T-helper 17 cell (primary cell): ENCODE data around the gene LRCH1. TPM values are rescaled to one million over a fixed set of nuclear protein-coding genes. Genes with fewer than 3 reads are reported as not detected.

ENCODE experiments used
- ATAC-seq: fragments of 150-1000 bp; cut with Tn5 transposase; 2 replicates; pipeline ENCODE4 v1.10.0; 2021; ENCODE audit warnings: mild to moderate bottlenecking, moderate library complexity
- DNase-seq, 3 donors: peaks; one replicate each; pipeline versions ENCODE4 v3.0.0 to v3.0.0-alpha.2; 2020 to 2021
- H3K9me3 ChIP-seq: one replicate; pipeline ENCODE4 v1.7.0; 2013; ENCODE audit warnings: low read length, mild to moderate bottlenecking; ENCODE audit not compliant: control insufficient read depth, poor library complexity, severe bottlenecking
- H3K27ac Mint-ChIP-seq: one replicate; pipeline ENCODE4 v1.8.0; 2022; ENCODE audit warnings: mild to moderate bottlenecking, moderate library complexity, mixed read lengths
- H3K27me3 Mint-ChIP-seq: one replicate; pipeline ENCODE4 v1.8.0; 2022; ENCODE audit warnings: mixed read lengths
- H3K36me3 Mint-ChIP-seq: one replicate; pipeline ENCODE4 v1.8.0; 2022; ENCODE audit warnings: low read depth, mixed read lengths
- H3K4me1 Mint-ChIP-seq: one replicate; pipeline ENCODE4 v1.8.0; 2022; ENCODE audit warnings: mild to moderate bottlenecking, mixed read lengths
- H3K4me3 Mint-ChIP-seq: one replicate; pipeline ENCODE4 v1.8.0; 2022; ENCODE audit warnings: mild to moderate bottlenecking, moderate library complexity, mixed read lengths
- total RNA-seq, 4 donors: library from RNA in 2 of 4; stranded (reverse) in 2 of 4; gene quantifications; one replicate each; pipeline ENCODE4 v1.2.3 and lab custom pipeline; 2022 to 2026

LRCH1 gene
- total RNA-seq, 2 donors from 2014 or later = 18.5 to 19.0 TPM

- peak overlapping the region; percentile 61 for H3K27ac Mint-ChIP-seq
- no peak for ATAC-seq
- H3K36me3 Mint-ChIP-seq = no peaks in the 10 kb centered on the region
- no peaks in the 10 kb centered on the region for H3K9me3 ChIP-seq
- H3K4me3 Mint-ChIP-seq = no peak overlapping the region
- H3K27me3 Mint-ChIP-seq = no peaks in the 10 kb centered on the region
- DNase-seq = no peak
- H3K4me1 Mint-ChIP-seq = peaks cover 39% of the 10 kb centered on the region
These were observed 41.6 kb downstream of the LRCH1 start for GRCh38 chr13:46594374-46595078.

- no peak overlapping the region for H3K4me3 Mint-ChIP-seq
- no peak for ATAC-seq
- peaks cover 35% of the 10 kb centered on the region for H3K4me1 Mint-ChIP-seq
- no peak for DNase-seq
- H3K27ac Mint-ChIP-seq = peak overlapping the region; percentile 2
- H3K9me3 ChIP-seq = no peaks in the 10 kb centered on the region
- H3K36me3 Mint-ChIP-seq = no peaks in the 10 kb centered on the region
- no peaks in the 10 kb centered on the region for H3K27me3 Mint-ChIP-seq
These were observed 42.3 kb downstream of the LRCH1 start for GRCh38 chr13:46595136-46595884.

- no peak for ATAC-seq
- no peak overlapping the region for H3K4me3 Mint-ChIP-seq
- peaks cover 33% of the 10 kb centered on the region for H3K4me1 Mint-ChIP-seq
These were observed 42.9 kb downstream of the LRCH1 start for GRCh38 chr13:46595885-46596275.

GRCh38 chr13:46596466-46596865 lies 43.5 kb downstream of the LRCH1 start:
- no peaks in the 10 kb centered on the region for H3K9me3 ChIP-seq
- no peak for DNase-seq
- Mint-ChIP-seq H3K36me3 (no peaks in the 10 kb centered on the region), H3K27me3 (no peaks in the 10 kb centered on the region), H3K4me1 (peaks cover 35% of the 10 kb centered on the region), H3K27ac (no peak overlapping the region), H3K4me3 (no peak overlapping the region)
- no peak for ATAC-seq

More at GRCh38 chr13:46595885-46596275, 42.9 kb downstream of the LRCH1 start:
- DNase-seq = no peak
- H3K27ac Mint-ChIP-seq = peak overlapping the region; percentile 2
- no peaks in the 10 kb centered on the region for H3K36me3 Mint-ChIP-seq
- H3K27me3 Mint-ChIP-seq = no peaks in the 10 kb centered on the region
- H3K9me3 ChIP-seq = no peaks in the 10 kb centered on the region

GRCh38 chr13:46598140-46598819 lies 45.3 kb downstream of the LRCH1 start:
- Mint-ChIP-seq H3K4me1 (peaks cover 37% of the 10 kb centered on the region), H3K27me3 (no peaks in the 10 kb centered on the region), H3K27ac (no peak overlapping the region), H3K36me3 (no peaks in the 10 kb centered on the region), H3K4me3 (peak overlapping the region; percentile 21)
- ATAC-seq = no peak
- DNase-seq = no peak
- H3K9me3 ChIP-seq = no peaks in the 10 kb centered on the region

GRCh38 chr13:46598820-46599180 lies 45.8 kb downstream of the LRCH1 start:
- Mint-ChIP-seq H3K27me3 (no peaks in the 10 kb centered on the region), H3K4me3 (no peak overlapping the region), H3K27ac (no peak overlapping the region), H3K4me1 (peaks cover 32% of the 10 kb centered on the region), H3K36me3 (no peaks in the 10 kb centered on the region)
- ATAC-seq = no peak
- H3K9me3 ChIP-seq = no peaks in the 10 kb centered on the region
- no peak for DNase-seq

GRCh38 chr13:46600943-46601311 lies 48.0 kb downstream of the LRCH1 start:
- Mint-ChIP-seq H3K36me3 (no peaks in the 10 kb centered on the region), H3K27ac (no peak overlapping the region), H3K4me3 (no peak overlapping the region), H3K27me3 (no peaks in the 10 kb centered on the region), H3K4me1 (peaks cover 37% of the 10 kb centered on the region)
- DNase-seq (no peak), ATAC-seq (no peak)
- no peaks in the 10 kb centered on the region for H3K9me3 ChIP-seq

- no peak overlapping the region for H3K4me3 Mint-ChIP-seq
- no peak overlapping the region for H3K27ac Mint-ChIP-seq
- no peaks in the 10 kb centered on the region for H3K9me3 ChIP-seq
- no peak for DNase-seq
- H3K36me3 Mint-ChIP-seq = no peaks in the 10 kb centered on the region
- no peak for ATAC-seq
- peaks cover 50% of the 10 kb centered on the region for H3K4me1 Mint-ChIP-seq
- no peaks in the 10 kb centered on the region for H3K27me3 Mint-ChIP-seq
These were observed 49.6 kb downstream of the LRCH1 start for GRCh38 chr13:46602531-46602930.

- DNase-seq (no peak), ATAC-seq (no peak)
- H3K27ac Mint-ChIP-seq = no peak overlapping the region
- peaks cover 51% of the 10 kb centered on the region for H3K4me1 Mint-ChIP-seq
- no peak overlapping the region for H3K4me3 Mint-ChIP-seq
- H3K27me3 Mint-ChIP-seq = no peaks in the 10 kb centered on the region
- H3K9me3 ChIP-seq = no peaks in the 10 kb centered on the region
- no peaks in the 10 kb centered on the region for H3K36me3 Mint-ChIP-seq
These were observed 50.2 kb downstream of the LRCH1 start for GRCh38 chr13:46603165-46603603.

GRCh38 chr13:46604226-46604990 lies 51.4 kb downstream of the LRCH1 start:
- H3K9me3 ChIP-seq = no peaks in the 10 kb centered on the region
- no peak for DNase-seq
- no peak overlapping the region for H3K27ac Mint-ChIP-seq
- no peak overlapping the region for H3K4me3 Mint-ChIP-seq
- no peaks in the 10 kb centered on the region for H3K27me3 Mint-ChIP-seq
- peaks cover 47% of the 10 kb centered on the region for H3K4me1 Mint-ChIP-seq
- ATAC-seq = no peak
- no peaks in the 10 kb centered on the region for H3K36me3 Mint-ChIP-seq

- Mint-ChIP-seq H3K4me3 (no peak overlapping the region), H3K36me3 (no peaks in the 10 kb centered on the region), H3K4me1 (peaks cover 44% of the 10 kb centered on the region), H3K27ac (no peak overlapping the region), H3K27me3 (no peaks in the 10 kb centered on the region)
- ATAC-seq (no peak), DNase-seq (no peak)
- no peaks in the 10 kb centered on the region for H3K9me3 ChIP-seq
These were observed 52.3 kb downstream of the LRCH1 start for GRCh38 chr13:46605076-46605824.

- no peaks in the 10 kb centered on the region for H3K36me3 Mint-ChIP-seq
- no peaks in the 10 kb centered on the region for H3K9me3 ChIP-seq
- ATAC-seq (peak; percentile 44), DNase-seq (no peak)
- H3K27ac Mint-ChIP-seq = peak overlapping the region; percentile 90
- peaks cover 44% of the 10 kb centered on the region for H3K4me1 Mint-ChIP-seq
- H3K27me3 Mint-ChIP-seq = no peaks in the 10 kb centered on the region
- no peak overlapping the region for H3K4me3 Mint-ChIP-seq
These were observed 53.0 kb downstream of the LRCH1 start for GRCh38 chr13:46605825-46606554.
